LoVo (cell line): Measurements from ENCODE around the gene PAIP2.
"Not testable (repeated sequence)": the region's sequence is repeated elsewhere in the genome, so short reads cannot be mapped to it uniquely, and the experiment has no call there.

Experiments used
- DNase-seq: peaks from one replicate; pipeline ENCODE4 v3.0.0-alpha.2; 2016; ENCODE audit warnings: low spot score

The PAIP2 gene

GRCh38 chr5:139378941-139379361 lies 37.3 kb downstream of the PAIP2 start:
- DNase-seq = no peak

- no peak for DNase-seq
Observed at GRCh38 chr5:139379626-139380449, 38.2 kb downstream of the PAIP2 start.

- no peak for DNase-seq
Observed at GRCh38 chr5:139381837-139382761, 40.4 kb downstream of the PAIP2 start.

GRCh38 chr5:139382807-139383206 lies 41.2 kb downstream of the PAIP2 start:
- DNase-seq = no peak

GRCh38 chr5:139383275-139383992 lies 41.8 kb downstream of the PAIP2 start, which contains the start of gene SLC23A1:
Gene SLC23A1 (minus strand): TSS chr5:139383297. CDS start chr5:139383253, 44 bp downstream.
- peak; percentile 39 for DNase-seq

GRCh38 chr5:139383993-139384590 lies 42.4 kb downstream of the PAIP2 start:
- no peak for DNase-seq

GRCh38 chr5:139384591-139385051 lies 43.0 kb downstream of the PAIP2 start:
- no peak for DNase-seq

- DNase-seq = peak; percentile 63
Observed at GRCh38 chr5:139385061-139386049, 43.7 kb downstream of the PAIP2 start.

GRCh38 chr5:139386050-139386438 lies 44.4 kb downstream of the PAIP2 start:
- no peak for DNase-seq

GRCh38 chr5:139386956-139387355 lies 45.3 kb downstream of the PAIP2 start:
- not testable (repeated sequence) for DNase-seq

GRCh38 chr5:139387611-139388197 lies 46.0 kb downstream of the PAIP2 start:
- no peak for DNase-seq

- no peak for DNase-seq
Observed at GRCh38 chr5:139388198-139388821, 46.7 kb downstream of the PAIP2 start.

- no peak for DNase-seq
Observed at GRCh38 chr5:139389701-139390638, 48.3 kb downstream of the PAIP2 start, which contains the start of gene MZB1. Gene MZB1 (minus strand): TSS chr5:139389913. CDS start chr5:139389856, 57 bp downstream.

- DNase-seq = no peak
Observed at GRCh38 chr5:139390639-139391569, 49.2 kb downstream of the PAIP2 start.

GRCh38 chr5:139391570-139392323 lies 50.1 kb downstream of the PAIP2 start:
- peak; percentile 68 for DNase-seq

GRCh38 chr5:139392324-139392677 lies 50.6 kb downstream of the PAIP2 start:
- peak; percentile 19 for DNase-seq
